ENCODE measurements around the gene PHAX.
"Not testable (repeated sequence)": the region's sequence is repeated elsewhere in the genome, so short reads cannot be mapped to it uniquely, and the experiment has no call there.

Gene PHAX

DNA sequence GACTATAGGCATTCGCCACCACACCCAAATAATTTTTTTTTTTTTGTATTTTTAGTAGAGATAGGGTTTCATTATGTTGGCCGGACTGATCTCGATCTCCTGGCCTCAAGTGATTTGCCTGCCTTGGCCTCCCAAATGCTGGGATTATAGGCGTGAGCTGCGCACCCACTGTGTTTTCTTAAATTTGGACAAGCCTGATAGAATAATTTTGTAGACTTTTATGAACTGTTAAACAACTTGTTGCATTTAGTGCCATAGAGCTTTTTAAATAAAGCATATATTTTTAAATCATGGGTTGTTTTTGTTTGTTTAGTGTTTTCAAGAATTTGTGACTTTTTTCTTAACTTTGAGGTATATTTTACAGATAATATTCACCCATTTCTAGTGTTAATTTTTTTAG, 4.8 kb downstream of the PHAX start:
- no peak for DNase-seq

DNA sequence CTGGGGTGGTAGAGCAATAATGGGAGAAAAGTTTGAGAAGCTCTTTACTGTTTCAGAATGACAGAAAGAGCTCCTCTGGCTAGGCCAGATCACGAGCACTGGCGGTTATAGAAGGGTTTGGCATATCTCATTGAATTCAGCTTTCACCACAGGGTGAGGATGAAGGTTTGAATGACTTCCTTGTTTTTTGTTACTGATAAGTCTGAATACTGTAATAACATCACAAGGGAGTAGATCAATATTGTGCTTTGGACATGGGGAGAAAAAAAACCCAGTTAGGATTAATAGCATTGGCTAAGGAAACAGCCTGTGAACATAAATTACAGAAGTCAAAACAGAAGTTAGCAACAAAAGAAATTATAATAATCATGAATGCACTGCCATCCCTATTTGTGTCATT, 9.4 kb downstream of the PHAX start:
- DNase-seq = no peak

DNA sequence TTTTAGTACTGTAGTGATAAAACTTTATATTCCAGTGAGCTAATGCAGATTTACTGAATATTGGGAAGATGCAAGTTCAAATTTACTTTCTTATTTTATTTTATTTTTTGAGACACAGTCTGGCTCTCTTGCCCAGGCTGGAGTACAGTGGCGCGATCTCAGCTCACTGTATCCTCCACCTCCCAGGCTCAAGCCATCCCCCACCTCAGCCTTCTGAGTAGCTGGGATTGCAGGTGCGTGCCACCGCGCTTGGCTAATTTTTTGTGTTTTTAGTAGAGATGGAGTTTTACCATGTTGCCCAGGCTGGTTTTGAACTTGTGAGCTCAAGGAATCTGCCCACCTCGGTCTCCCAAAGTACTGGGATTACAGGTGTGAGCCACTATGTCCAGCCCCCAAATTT, 9.9 kb downstream of the PHAX start:
- no peak for DNase-seq

DNA sequence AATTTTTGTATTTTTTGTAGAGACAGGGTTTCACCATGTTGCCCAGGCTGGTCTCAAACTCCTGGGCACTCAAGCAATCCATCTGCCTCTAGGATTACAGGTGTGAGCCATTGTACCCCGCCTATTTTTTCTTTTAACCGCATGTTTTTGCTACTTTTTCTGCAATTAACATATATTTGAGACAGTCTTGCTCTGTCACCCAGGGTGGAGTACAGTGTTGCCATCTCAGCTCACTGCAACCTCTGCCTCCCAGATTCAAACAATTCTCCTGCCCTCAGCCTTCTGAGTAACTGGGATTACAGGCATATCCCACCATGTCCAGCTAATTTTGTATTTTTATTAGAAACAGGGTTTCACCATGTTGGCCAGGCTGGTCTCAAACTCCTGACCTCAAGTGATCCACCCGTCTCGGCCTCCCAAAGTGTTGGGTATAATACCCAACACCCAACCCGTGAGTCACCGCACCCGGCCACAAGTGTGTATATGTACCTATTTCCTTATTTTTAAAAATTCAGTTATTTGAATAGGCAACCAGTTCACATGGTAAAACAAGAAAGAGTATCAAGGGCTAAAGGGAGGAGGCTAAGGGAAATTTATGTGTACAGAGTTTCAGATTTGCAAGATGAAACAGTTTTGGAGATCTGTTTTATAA, 13.3 kb downstream of the PHAX start:
- DNase-seq = no peak

DNA sequence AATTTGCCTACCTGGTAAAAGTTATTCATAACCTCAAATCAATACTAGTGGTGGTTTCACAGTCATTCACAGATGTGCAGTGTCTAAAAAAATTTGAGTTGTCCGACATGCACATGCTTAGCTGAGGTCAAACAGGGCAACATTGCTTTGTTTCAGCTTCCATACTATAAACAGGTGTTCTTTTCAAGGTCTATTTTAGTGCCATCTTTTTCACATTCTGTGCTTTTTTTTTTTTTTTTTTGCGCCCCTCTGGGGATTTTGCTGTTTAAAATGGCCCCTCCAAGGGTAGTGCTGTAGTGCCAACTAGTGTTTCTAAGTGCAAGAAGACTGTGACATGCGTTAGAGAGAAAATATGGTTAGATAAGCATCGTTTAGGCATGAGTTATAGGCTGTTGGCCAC, 14.5 kb downstream of the PHAX start:
- DNase-seq = no peak

DNA sequence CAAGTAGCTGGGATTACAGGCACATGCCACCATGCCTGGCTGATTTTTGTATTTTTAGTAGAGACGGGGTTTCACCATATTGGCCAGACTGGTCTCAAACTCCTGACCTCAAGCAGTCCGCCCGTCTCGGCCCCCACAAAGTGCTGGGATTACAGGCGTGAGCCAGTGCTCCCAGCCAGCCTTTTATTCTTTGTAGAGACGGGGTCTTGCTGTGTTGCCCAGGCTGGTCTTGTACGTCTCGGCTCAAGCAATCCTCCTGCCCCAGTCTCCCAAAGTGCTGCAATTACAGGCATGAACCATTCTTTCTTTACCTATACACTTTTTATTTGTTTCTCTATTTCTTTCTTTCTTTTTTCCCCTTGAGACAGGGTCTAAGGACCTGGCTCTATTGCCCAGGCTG, 16.9 kb downstream of the PHAX start:
- not testable (repeated sequence) for DNase-seq

DNA sequence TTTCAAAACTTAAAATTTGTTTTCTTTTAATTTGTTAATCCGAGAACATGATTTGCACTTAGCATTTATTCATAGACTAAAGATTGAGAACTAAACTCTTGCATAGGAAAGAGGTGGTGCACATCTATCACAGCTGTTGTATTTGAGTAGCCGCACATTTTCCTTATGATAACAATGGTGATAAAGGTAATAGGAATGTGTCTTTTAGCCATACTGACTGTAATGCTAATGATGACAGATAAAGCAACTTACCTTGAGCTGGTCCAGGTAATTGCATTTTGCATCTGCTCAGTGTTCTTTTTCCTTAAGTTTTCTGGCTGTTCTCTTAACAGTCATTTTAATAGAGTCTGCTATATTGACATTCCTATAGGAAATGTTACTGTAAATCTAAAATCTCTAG, 19.0 kb downstream of the PHAX start:
- no peak for DNase-seq

DNA sequence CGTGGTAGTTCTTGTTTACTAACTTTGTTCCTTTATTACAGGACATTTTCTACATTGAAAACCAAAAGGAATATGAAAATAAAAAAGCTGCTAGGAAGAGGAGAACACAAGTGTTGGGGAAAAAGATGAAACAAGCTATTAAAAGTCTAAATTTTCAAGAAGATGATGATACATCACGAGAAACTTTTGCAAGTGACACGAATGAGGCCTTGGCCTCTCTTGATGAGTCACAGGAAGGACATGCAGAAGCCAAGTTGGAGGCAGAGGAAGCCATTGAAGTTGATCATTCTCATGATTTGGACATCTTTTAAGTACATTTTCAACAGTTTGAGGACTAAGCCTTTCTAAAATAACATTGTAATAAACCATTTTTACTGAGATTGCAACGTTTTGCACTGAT, 23.8 kb downstream of the PHAX start:
- DNase-seq = no peak

DNA sequence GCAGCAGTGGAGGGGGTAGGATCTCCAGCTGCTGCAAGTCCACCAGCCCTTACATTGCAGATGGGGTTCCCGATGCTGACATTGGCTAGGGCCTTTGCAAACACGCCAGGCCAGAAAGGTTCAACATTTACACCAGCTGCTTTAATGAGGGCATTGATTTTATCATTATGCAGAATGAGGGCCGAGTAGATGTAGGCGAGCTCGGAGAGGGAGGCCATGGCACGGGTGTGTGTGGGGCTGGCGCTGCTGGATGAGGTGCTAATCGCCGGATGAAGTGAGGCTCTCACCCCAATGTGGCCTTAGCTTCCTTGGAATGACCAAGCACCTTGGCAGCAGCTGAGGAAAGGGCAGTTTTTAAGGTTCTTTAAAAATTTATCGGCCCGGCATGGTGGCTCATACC, 27.4 kb downstream of the PHAX start:
- no peak for DNase-seq

DNA sequence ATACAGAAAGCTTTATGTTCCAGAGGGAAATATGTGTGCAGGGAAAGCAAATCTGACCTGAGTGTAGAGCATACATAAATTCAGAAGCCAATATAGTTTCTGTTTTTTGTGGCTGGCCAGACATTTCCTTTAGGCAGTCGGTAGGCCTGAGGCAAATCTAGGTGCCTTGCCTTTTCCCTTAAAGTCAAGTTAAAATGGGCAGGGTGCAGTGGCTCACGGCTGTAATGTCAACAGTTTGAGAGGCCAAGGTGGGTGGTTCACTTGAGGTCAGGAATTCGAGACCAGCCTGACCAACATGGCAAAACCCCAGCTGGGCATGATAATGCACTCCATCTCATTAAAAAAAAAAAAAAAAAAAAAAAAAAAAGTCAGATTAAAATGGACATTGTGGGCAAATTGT, 31.2 kb downstream of the PHAX start:
- no peak for DNase-seq

DNA sequence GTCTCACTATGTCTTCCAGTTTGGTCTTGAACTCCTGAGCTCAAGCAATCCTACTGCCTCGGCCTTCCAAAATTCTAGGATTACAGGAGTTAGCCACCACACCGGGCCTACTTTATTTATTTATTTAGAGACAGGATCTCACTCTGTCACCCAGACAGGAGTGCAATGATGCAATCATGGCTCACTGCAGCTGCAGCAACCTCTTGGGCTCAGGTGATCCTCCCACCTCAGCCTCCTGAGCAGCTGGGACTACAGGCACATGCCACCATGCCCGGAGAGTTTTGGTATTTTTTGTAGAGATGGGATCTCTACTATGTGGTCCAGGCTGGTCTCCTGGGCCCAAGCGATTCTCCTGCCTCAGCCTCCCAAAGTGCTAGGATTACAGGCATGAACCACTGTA, 32.8 kb downstream of the PHAX start:
- DNase-seq = no peak

DNA sequence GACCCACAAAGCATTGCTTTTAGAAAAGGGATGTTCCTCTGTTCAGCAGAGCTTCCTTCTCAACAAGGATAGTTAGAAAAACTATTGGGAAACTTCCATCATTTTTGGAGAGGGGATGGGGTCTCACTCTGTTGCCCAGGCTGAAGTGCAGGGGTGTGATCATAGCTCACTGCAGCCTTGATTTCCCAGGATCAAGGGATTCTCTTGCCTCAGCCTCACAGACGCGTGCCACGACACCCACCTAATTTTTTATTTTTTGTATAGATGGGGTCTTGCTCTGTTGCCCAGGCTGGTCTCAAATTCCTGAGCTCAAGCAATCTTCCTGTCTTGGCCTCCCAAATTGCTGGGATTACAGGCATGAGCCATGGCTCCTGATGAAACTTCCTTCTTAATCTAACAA, 34.8 kb downstream of the PHAX start:
- no peak for DNase-seq

DNA sequence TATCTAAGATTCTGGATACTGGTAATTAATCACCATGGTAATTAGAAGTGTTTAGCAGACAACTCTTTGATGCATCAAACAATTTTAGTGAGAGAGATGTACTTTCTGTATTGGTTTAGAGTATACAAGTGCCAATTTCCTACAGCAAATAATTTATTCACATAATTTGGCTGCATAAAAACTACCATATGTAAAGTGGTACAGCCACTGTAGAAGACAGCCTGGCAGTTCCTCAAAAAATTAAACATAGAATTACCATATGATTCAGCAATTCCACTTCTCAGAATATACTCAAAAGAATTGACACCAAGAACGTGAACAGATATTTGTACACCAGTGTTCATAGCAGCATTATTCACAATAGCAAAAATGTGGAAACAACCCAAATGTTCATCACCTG, 36.2 kb downstream of the PHAX start:
- DNase-seq = no peak

DNA sequence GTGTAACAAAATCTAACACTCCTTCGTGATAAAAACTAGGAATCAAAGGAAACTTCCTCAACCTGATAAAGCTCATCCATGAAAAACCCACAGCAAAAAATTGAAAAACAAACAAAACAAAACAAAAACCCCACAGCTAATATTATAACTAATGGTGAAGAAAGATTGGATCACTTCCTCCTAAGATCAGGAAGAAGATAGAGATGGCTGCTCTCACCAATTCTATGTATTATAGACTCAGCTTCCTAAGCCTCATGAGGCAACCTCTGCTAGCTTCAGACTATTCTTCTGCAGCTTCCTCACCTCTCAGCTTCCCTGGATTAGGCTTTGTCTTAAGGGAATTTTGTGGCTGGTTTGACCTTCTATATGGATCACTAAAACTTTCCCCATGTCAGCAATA, 40.1 kb downstream of the PHAX start:
- no peak for DNase-seq

DNA sequence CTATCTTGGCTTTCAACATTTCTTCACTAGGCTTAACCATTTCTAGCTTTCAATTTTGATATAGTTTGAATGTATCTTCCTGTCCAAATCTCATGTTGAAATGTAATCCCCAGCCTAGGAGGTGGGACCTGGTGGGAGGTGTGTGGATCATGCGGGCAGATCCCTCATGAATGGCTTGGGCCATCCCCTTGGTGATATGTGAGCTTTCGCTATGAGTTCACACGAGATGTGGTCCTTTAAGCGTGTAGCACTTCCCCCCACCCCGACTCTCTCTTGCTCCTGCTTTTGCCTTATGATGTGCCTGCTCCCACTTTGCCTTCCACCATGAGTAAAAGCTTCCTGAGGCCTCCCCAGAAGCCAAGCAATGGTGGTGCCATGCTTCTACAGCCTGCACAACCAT, 40.6 kb downstream of the PHAX start:
- DNase-seq = no peak

DNA sequence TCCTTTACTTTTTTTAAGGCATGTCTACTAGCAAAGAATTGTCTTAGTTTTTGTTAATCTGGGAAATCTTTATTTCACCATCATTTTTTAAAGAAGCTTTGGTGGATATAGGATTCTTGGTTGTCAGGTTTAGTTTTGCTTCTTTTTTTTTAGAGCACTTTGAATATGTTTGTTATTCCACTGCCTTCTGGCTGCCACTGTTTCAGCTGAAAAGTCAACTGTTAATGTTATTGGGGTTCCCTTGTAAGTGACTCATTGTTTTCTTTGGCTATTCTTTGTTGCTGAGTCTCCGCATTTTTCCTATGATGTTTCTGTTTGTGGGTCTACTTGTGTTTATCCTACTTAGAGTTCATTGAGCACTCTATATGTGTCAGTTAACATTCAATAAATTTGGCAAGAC, 44.4 kb downstream of the PHAX start:
- no peak for DNase-seq

DNA sequence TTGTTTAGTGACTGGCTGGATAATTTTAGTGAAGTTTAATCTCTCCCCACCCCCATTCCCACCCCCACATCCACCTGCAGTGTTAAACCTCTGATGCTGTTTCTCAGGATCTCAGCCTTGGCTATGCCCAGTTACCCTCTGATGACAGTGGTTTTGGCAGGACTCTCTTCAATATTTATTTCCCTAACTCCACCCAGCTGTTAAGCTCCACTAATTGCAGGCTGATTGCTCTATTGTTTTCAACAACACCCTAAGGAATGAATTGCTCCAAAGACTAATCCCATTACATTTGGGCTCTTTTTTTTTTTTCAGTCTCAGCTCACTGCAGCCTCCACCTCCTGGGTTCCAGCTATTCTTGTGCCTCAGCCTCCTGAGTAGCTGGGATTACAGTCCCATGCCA, 46.3 kb downstream of the PHAX start:
- DNase-seq = no peak

DNA sequence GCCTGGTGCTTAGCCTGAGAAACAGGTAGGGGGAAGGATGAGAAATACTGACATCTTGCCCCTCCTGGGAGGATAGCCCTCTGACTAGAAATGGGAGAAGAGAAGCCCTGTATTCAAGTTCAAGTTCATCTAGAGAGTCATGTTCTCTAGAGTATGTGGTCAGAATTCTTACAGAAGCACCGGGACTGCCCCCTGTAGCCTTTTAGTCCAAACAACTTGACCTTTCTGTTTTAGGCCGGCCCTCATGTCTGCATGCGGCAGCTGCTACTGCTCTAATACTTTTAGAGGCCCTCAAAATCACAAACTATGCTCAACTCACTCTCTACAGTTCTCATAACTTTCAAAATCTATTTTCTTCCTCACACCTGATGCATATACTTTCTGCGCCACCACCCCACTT, 47.7 kb downstream of the PHAX start:
- DNase-seq = no peak

DNA sequence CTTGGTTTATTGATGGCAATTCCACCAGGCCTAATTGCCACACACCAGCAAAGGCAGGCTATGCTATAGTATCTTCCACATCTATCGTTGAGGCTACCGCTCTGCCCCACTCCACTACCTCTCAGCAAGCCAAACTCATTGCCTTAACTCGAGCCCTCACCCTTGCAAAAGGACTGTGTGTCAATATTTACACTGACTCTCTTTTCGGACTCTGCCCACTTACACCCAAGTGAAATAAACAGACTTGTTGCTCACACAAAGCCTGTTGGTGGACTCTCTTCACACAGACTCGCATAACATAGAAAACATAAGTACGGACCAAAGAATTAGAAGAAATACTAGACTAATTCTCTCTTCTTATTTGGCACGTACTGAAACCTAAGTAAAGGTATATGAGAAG, 48.3 kb downstream of the PHAX start:
- not testable (repeated sequence) for DNase-seq

DNA sequence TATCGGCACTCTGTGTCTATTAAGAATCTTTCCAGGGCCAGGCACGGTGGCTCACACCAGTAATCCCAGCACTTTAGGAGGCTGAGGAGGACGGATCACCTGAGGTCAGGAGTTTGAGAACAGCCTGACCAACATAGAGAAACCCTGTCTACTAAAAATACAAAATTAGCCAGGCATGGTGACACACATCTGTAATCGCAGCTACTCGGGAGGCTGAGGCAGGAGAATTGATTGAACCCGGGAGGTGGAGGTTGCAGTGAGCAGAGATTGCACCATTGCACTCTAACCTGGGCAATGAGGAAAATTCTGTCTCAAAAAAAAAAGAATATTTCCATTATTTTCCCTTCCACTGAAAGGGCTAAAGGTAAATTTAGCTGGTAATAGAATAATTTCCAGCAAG, 49.0 kb downstream of the PHAX start:
- DNase-seq = not testable (repeated sequence)

DNA sequence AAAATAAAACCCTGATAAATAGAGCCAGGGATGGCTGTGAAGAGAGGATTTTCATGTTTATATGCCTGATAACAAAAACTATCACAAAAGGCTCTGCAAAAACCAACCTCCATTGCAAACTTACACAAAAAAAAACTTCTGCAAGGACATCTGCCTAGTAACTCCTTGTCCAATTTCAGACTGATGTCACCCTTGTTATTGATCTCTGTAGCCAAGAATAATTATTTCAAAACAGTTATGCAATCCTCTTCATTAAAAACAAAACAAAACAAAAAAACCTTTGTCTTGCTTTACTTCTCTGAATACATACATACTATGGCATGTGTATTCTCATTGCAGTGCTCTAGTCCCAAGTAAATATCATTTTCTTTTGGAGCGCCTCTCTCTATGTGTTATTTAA, 49.7 kb downstream of the PHAX start:
- no peak for DNase-seq

DNA sequence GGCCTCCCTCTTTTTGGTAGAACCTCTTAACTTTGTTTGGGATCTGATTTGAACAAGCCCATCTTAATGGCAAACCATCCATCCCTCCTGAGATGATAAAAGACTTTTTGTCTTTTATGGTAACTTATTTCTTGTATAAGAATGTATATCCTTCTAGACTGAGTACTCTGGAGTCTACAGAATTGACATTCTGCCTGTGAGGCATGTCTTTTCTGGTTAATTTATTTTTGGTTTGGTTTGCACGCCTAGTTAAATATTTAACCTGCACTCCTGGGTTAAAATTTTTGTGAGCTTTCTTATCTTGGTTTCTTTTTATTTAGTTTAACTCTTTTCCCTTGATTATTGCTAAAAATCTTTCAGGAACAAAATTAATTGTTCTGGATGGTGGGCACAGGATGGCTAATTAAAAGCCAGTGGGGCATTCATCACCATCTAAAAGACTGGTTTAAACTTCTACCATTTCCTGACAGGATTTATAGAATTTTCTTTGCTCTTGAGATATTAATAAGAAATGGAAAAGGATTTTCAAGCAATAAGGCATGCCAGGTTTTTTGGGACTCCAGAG, 50.3 kb downstream of the PHAX start:
- no peak for DNase-seq

DNA sequence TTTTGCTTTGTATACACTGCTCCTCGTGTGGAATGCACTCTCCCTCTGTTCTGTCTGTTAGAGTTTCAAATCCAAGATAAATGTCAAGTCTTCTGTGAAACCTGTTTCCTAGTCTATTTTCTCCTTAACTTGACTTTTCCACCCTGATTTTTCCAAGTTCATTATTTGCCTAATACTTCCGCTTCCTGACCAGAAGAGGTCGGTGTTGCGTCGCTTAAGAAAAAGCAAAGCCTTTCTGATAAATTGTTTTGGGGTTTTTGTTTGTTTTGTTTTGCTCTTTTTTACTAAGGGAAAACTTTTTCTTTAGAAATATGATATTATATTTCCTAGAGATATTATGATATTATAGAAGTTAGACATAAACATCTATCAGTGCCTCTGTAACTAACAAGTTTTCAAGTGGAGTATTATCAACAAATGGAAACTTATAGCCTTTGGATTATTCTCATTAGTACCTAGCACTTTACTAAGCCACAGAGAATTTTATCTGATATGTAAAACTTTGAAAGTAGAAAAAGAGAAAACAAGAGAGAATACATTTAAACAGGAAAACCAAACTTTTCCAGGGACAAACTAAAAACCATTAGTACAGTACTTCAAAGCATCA, 55.8 kb downstream of the PHAX start:
- no peak for DNase-seq

DNA sequence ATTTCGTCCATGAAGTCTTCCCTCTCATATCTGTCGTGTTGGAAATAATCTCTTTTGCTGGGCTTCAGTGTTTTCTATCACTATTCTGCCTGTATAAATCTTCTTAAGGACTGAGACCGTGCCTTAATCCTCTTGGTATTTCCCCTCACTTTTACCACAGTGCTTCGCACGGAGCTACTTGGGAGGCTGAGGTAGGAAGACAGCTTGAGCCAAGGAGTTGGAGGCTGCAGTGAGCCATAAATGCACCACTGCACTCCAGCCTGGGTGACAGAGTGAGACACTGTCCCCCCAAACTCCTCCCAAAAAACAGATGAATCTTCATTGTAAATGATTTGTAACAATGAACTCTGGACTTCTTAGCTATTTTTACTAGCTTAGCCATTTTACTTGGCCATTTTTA, 57.8 kb downstream of the PHAX start:
- DNase-seq = no peak

Measured in left hindlimb (tissue), 1 donor.